Nephron progenitor cell (in vitro differentiated cells): ENCODE results near the gene CCDC3.

ENCODE experiments used
- DNase-seq: peaks from one replicate; pipeline ENCODE4 v3.0.0; 2021
- H3K27ac Mint-ChIP-seq: 2 replicates; pipeline ENCODE4 v1.8.0; 2021; ENCODE audit warnings: mild to moderate bottlenecking, moderate library complexity, mixed read lengths
- H3K27me3 Mint-ChIP-seq: 2 replicates; pipeline ENCODE4 v1.8.0; 2021; ENCODE audit warnings: mild to moderate bottlenecking, low read depth, mixed read lengths; ENCODE audit not compliant: poor library complexity
- H3K36me3 Mint-ChIP-seq: 2 replicates; pipeline ENCODE4 v1.8.0; 2021; ENCODE audit warnings: low read depth, mixed read lengths
- H3K4me1 Mint-ChIP-seq: 2 replicates; pipeline ENCODE4 v1.8.0; 2021; ENCODE audit warnings: mixed read lengths
- H3K4me3 Mint-ChIP-seq: 2 replicates; pipeline ENCODE4 v1.8.0; 2021; ENCODE audit warnings: mild to moderate bottlenecking, moderate library complexity, mixed read lengths
- H3K9me3 Mint-ChIP-seq: 2 replicates; pipeline ENCODE4 v1.8.0; 2021; ENCODE audit warnings: mild to moderate bottlenecking, moderate library complexity, mixed read lengths
- TF ChIP-seq, protein P1 (sequence below): fragments of 200-600 bp; sonication (generic); IDR thresholded peaks from 2 replicates; pipeline ENCODE4 v1.5.0; 2021; ENCODE audit warnings: antibody characterized with exemption

CCDC3 gene

GRCh38 chr10:12909182-12909835 is 92.2 kb downstream of the CCDC3 start:
- DNase-seq, result no peak
- Mint-ChIP-seq H3K36me3 (no peaks in the 10 kb centered on the region), H3K27me3 (peaks cover 2% of the 10 kb centered on the region), H3K9me3 (peaks cover 12% of the 10 kb centered on the region), H3K4me1 (peaks cover 44% of the 10 kb centered on the region), H3K4me3 (no peak overlapping the region), H3K27ac (peak overlapping the region; percentile 25)
- TF ChIP-seq, protein P1, sequence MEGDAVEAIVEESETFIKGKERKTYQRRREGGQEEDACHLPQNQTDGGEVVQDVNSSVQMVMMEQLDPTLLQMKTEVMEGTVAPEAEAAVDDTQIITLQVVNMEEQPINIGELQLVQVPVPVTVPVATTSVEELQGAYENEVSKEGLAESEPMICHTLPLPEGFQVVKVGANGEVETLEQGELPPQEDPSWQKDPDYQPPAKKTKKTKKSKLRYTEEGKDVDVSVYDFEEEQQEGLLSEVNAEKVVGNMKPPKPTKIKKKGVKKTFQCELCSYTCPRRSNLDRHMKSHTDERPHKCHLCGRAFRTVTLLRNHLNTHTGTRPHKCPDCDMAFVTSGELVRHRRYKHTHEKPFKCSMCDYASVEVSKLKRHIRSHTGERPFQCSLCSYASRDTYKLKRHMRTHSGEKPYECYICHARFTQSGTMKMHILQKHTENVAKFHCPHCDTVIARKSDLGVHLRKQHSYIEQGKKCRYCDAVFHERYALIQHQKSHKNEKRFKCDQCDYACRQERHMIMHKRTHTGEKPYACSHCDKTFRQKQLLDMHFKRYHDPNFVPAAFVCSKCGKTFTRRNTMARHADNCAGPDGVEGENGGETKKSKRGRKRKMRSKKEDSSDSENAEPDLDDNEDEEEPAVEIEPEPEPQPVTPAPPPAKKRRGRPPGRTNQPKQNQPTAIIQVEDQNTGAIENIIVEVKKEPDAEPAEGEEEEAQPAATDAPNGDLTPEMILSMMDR, result no peak

DNA sequence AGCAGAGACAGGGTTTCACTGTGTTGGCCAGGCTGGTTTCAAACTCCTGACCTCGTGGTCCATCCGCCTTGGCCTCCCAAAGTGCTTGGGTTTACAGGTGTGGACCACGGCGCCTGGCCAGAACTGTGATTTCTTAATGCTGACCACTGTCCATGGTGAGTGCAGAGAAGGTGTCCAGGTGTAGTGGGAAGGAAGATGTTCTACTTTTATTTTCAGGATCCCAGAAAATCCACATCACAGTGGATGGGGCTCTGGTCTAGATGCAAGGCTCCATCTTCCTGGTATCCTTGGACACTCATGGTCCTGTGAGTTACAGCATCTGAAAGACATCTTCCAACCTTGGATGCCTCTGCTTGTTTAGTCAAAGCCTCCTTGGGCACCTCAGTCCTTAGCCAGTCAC is 92.7 kb downstream of the CCDC3 start:
- DNase-seq, result no peak
- H3K36me3 Mint-ChIP-seq, result no peaks in the 10 kb centered on the region
- H3K27ac Mint-ChIP-seq, result peak overlapping the region; percentile 25
- TF ChIP-seq, protein P1, result no peak
- H3K9me3 Mint-ChIP-seq, result peaks cover 12% of the 10 kb centered on the region
- H3K27me3 Mint-ChIP-seq, result peaks cover 2% of the 10 kb centered on the region
- H3K4me3 Mint-ChIP-seq, result no peak overlapping the region
- H3K4me1 Mint-ChIP-seq, result peaks cover 44% of the 10 kb centered on the region

- no peak overlapping the region for H3K4me3 Mint-ChIP-seq
- H3K27ac Mint-ChIP-seq, result peak overlapping the region; percentile 73
- peaks cover 3% of the 10 kb centered on the region for H3K27me3 Mint-ChIP-seq
- no peaks in the 10 kb centered on the region for H3K36me3 Mint-ChIP-seq
- peaks cover 9% of the 10 kb centered on the region for H3K9me3 Mint-ChIP-seq
- TF ChIP-seq, protein P1, result no peak
- peak; percentile 11 for DNase-seq
- H3K4me1 Mint-ChIP-seq, result peaks cover 50% of the 10 kb centered on the region
Observed at GRCh38 chr10:12907656-12908055, 93.9 kb downstream of the CCDC3 start.

GRCh38 chr10:12906051-12906541 is 95.4 kb downstream of the CCDC3 start:
- Mint-ChIP-seq H3K27ac (peak overlapping the region; percentile 79), H3K27me3 (peaks cover 8% of the 10 kb centered on the region), H3K36me3 (no peaks in the 10 kb centered on the region), H3K9me3 (no peaks in the 10 kb centered on the region), H3K4me1 (peaks cover 60% of the 10 kb centered on the region), H3K4me3 (no peak overlapping the region)
- TF ChIP-seq, protein P1, result no peak
- no peak for DNase-seq

DNA sequence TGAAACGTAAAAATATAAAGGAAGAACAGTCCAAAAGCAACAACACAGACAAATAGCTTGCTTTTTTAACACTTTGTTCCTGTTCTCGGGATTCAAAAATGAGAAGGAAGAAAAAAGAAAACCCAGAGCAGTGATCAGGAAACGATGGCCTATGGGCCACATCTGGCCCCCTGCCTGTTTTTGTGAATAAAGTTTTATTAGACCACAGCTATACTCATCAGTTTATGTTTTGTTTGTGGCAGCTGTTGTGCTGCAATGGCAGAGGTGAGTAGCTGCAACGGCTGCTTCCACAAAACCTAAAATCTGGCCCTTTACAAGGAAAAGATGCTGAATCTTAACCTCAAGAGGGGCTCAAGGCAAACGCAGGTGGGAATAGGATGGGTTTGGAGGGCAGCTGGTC is 96.4 kb downstream of the CCDC3 start:
- Mint-ChIP-seq H3K4me1 (peaks cover 56% of the 10 kb centered on the region), H3K4me3 (no peak overlapping the region), H3K9me3 (no peaks in the 10 kb centered on the region), H3K36me3 (no peaks in the 10 kb centered on the region), H3K27me3 (peaks cover 12% of the 10 kb centered on the region), H3K27ac (no peak overlapping the region)
- TF ChIP-seq, protein P1, result no peak
- DNase-seq, result no peak

GRCh38 chr10:12902851-12903358 is 98.6 kb downstream of the CCDC3 start:
- no peak overlapping the region for H3K27ac Mint-ChIP-seq
- H3K9me3 Mint-ChIP-seq, result no peaks in the 10 kb centered on the region
- peaks cover 41% of the 10 kb centered on the region for H3K4me1 Mint-ChIP-seq
- H3K4me3 Mint-ChIP-seq, result no peak overlapping the region
- TF ChIP-seq, protein P1, result no peak
- H3K27me3 Mint-ChIP-seq, result peaks cover 14% of the 10 kb centered on the region
- no peaks in the 10 kb centered on the region for H3K36me3 Mint-ChIP-seq
- peak; percentile 11 for DNase-seq
